Thoracic aorta (tissue), 2 donors: ENCODE data around the gene PDZK1IP1. TPM values are rescaled to one million over a fixed set of nuclear protein-coding genes. Genes with fewer than 3 reads are reported as not detected.
"Not testable (repeated sequence)": the region's sequence is repeated elsewhere in the genome, so short reads cannot be mapped to it uniquely, and the experiment has no call there.

Experiments
- ATAC-seq: fragments of 150-250 bp; one replicate; pipeline ENCODE4 v1.8.0; 2017; ENCODE audit warnings: low read depth; ENCODE audit not compliant: insufficient number of reproducible peaks, low FRiP score
- DNase-seq: peaks from one replicate; pipeline ENCODE4 v3.0.0-alpha.2; 2020; ENCODE audit warnings: low spot score
- H3K27ac ChIP-seq, 2 donors: fragments of 200-600 bp; sonication (generic); 1 replicate in 1 of 2; 2 replicates in 1 of 2; pipeline ENCODE4 v1.5.1; 2016; ENCODE audit warnings: mild to moderate bottlenecking in 2 of 2, moderate library complexity in 2 of 2
- H3K27me3 ChIP-seq: fragments of 200-600 bp; sonication (generic); replicated peaks from 2 replicates; pipeline ENCODE4 v1.6.0; 2016; ENCODE audit warnings: mild to moderate bottlenecking; ENCODE audit not compliant: insufficient read depth
- H3K36me3 ChIP-seq: fragments of 200-600 bp; sonication (generic); one replicate; pipeline ENCODE4 v1.5.1; 2016
- H3K4me1 ChIP-seq, 2 donors: fragments of 200-600 bp; sonication (generic); 1 replicate in 1 of 2; 2 replicates in 1 of 2; pipeline versions ENCODE4 v1.5.1 to v1.6.0; 2016; ENCODE audit warnings: low read depth in 2 of 2, mild to moderate bottlenecking in 1 of 2; ENCODE audit not compliant: control insufficient read depth in 1 of 2
- H3K4me3 ChIP-seq: fragments of 200-600 bp; sonication (generic); 2 replicates; pipeline ENCODE4 v1.5.1; 2016; ENCODE audit warnings: mild to moderate bottlenecking
- H3K9me3 ChIP-seq: fragments of 200-600 bp; sonication (generic); 2 replicates; pipeline ENCODE4 v1.5.1; 2016
- CTCF ChIP-seq: fragments of 200-600 bp; sonication (generic); IDR thresholded peaks from one replicate; pipeline ENCODE4 v1.5.1; 2019; ENCODE audit warnings: antibody characterized with exemption
- total RNA-seq, 2 donors: library from RNA; depleted of rRNA; stranded (reverse); fragments of >200 nt; gene quantifications; one replicate each; pipeline versions ENCODE4 v1.1.0 to v1.2.3, GENCODE V29; 2016

Gene PDZK1IP1
- total RNA-seq, 2 donors from 2014 or later, result not detected

- Histone ChIP-seq H3K4me1 (no peaks in the 10 kb centered on the region), H3K4me3 (no peak overlapping the region), H3K9me3 (peaks cover 4% of the 10 kb centered on the region), H3K36me3 (no peaks in the 10 kb centered on the region), H3K27me3 (no peaks in the 10 kb centered on the region), H3K27ac (no peak overlapping the region)
- ATAC-seq (no peak), DNase-seq (no peak)
- no peak for TF ChIP-seq CTCF
These were observed 16.1 kb upstream of the PDZK1IP1 start for GRCh38 chr1:47205918-47206317.

DNA sequence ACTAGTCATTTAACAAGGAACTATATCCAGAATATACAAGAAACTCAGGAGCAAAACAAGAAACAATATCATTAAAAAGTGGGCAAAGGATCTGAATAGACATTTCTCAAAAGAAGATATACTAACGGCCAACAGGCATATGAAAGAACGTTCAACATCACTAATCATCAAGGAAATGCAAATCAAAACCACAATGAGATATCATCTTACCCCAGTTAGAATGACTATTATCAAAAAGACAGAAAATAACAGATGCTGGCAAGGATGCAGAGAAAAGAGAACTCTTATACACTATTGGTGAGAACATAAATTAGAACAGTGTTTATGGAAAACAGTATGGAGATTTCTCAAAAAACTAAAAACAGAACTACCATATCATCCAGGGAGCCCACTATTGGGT lies 13.7 kb upstream of the PDZK1IP1 start:
- not testable (repeated sequence) for DNase-seq, H3K9me3 ChIP-seq, H3K27ac ChIP-seq, H3K36me3 ChIP-seq, H3K27me3 ChIP-seq, H3K4me3 ChIP-seq, H3K4me1 ChIP-seq, ATAC-seq

GRCh38 chr1:47201179-47201578 lies 11.3 kb upstream of the PDZK1IP1 start:
- Histone ChIP-seq H3K9me3 (peaks cover 4% of the 10 kb centered on the region), H3K4me1 (no peaks in the 10 kb centered on the region), H3K27me3 (no peaks in the 10 kb centered on the region), H3K4me3 (no peak overlapping the region), H3K27ac (no peak overlapping the region), H3K36me3 (no peaks in the 10 kb centered on the region)
- no peak for ATAC-seq
- TF ChIP-seq CTCF, result no peak
- DNase-seq, result no peak

- Histone ChIP-seq H3K4me3 (no peak overlapping the region), H3K27ac (no peak overlapping the region), H3K27me3 (no peaks in the 10 kb centered on the region), H3K4me1 (peaks cover 0 to under 1% of the 10 kb centered on the region in 2 donors), H3K9me3 (peaks cover 4% of the 10 kb centered on the region), H3K36me3 (no peaks in the 10 kb centered on the region)
- TF ChIP-seq CTCF, result no peak
- ATAC-seq (no peak), DNase-seq (no peak)
These were observed 8.4 kb upstream of the PDZK1IP1 start for GRCh38 chr1:47198214-47198613.

DNA sequence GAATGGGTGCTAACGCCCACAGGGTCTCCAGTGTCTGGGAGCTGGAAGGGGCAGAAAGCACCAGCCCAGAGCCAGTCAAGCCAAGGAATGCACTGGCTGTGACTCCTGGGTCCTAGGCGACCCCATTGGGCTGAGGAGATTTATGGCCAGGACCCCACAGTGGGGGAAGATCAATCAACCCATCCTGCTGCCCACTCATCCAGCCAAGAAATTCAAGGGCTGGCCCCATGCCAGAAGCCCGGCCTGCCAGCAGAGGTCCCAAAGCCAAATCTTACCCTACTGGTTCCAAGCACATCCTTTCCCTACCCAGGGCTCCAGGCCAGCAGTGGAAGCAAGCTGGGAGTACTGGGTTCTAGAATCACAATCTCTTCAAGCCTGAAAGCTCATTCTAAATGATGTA lies 6.8 kb upstream of the PDZK1IP1 start:
- Histone ChIP-seq H3K27me3 (no peaks in the 10 kb centered on the region), H3K4me1 (peaks cover 4 to 15% of the 10 kb centered on the region in 2 donors), H3K9me3 (no peaks in the 10 kb centered on the region), H3K36me3 (no peaks in the 10 kb centered on the region), H3K27ac (no peak overlapping the region), H3K4me3 (no peak overlapping the region)
- ATAC-seq (no peak), DNase-seq (no peak)
- TF ChIP-seq CTCF, result no peak

- not testable (repeated sequence) for ATAC-seq, H3K36me3 ChIP-seq, H3K27ac ChIP-seq, H3K4me3 ChIP-seq, DNase-seq, H3K9me3 ChIP-seq, H3K27me3 ChIP-seq
- H3K4me1 ChIP-seq, result peaks cover 7 to 21% of the 10 kb centered on the region in 2 donors
These were observed 6.1 kb upstream of the PDZK1IP1 start for GRCh38 chr1:47195981-47196380.
